CD14-positive monocyte (primary cell): ENCODE measurements around the gene POLE. TPM values are rescaled to one million over a fixed set of nuclear protein-coding genes. Genes with fewer than 3 reads are reported as not detected.

Source experiments
- DNase-seq, 3 donors: peaks; one replicate each; pipeline ENCODE4 v3.0.0-alpha.2; 2011 to 2022
- H2AFZ ChIP-seq: 2 replicates; pipeline ENCODE4 v1.6.0; 2012; ENCODE audit warnings: mild to moderate bottlenecking, low read depth, low read length, inconsistent platforms; ENCODE audit not compliant: insufficient read depth, poor library complexity, severe bottlenecking
- H3K27ac ChIP-seq, 2 donors: 1 replicate in 1 of 2; 2 replicates in 1 of 2; pipeline ENCODE4 v1.5.1; 2012 to 2013; ENCODE audit warnings: low read length in 2 of 2, control low read depth in 1 of 2, inconsistent platforms in 1 of 2, low read depth in 1 of 2, mild to moderate bottlenecking in 1 of 2
- H3K27me3 ChIP-seq, 2 donors: one replicate each; pipeline versions ENCODE4 v1.6.0 to v1.6.1; 2011 to 2013; ENCODE audit warnings: low read length in 2 of 2; ENCODE audit not compliant: control insufficient read depth in 2 of 2, insufficient read depth in 2 of 2
- H3K36me3 ChIP-seq, 2 donors: replicated peaks in 1 of 2; 1 replicate in 1 of 2; 2 replicates in 1 of 2; pipeline versions ENCODE4 v1.5.1 to v1.6.1; 2012 to 2013; ENCODE audit warnings: low read length in 2 of 2, control low read depth in 1 of 2, inconsistent platforms in 1 of 2, mild to moderate bottlenecking in 1 of 2; ENCODE audit not compliant: insufficient read depth in 2 of 2, control insufficient read depth in 1 of 2
- H3K4me1 ChIP-seq, 2 donors: 1 replicate in 1 of 2; 2 replicates in 1 of 2; pipeline versions ENCODE4 v1.5.1 to v1.6.1; 2012 to 2013; ENCODE audit warnings: low read length in 2 of 2, control low read depth in 1 of 2, inconsistent platforms in 1 of 2, mild to moderate bottlenecking in 1 of 2, moderate library complexity in 1 of 2; ENCODE audit not compliant: insufficient read depth in 2 of 2, control insufficient read depth in 1 of 2
- H3K4me2 ChIP-seq: replicated peaks from 2 replicates; pipeline ENCODE3; 2012; ENCODE audit warnings: low read length, moderate library complexity, mild to moderate bottlenecking; ENCODE audit not compliant: poor library complexity, severe bottlenecking; ENCODE audit errors: extremely low read depth
- H3K4me3 ChIP-seq, 3 experiments: fragments of 200-600 bp in 1 of 3; sonication (generic) in 1 of 3; replicated peaks in 1 of 3; 1 replicate in 2 of 3; 2 replicates in 1 of 3; pipeline ENCODE4 v1.5.1; 2011 to 2013; ENCODE audit warnings: low read length in 3 of 3, mild to moderate bottlenecking in 3 of 3, control low read depth in 2 of 3, low read depth in 2 of 3, inconsistent platforms in 1 of 3, moderate library complexity in 1 of 3
- H3K79me2 ChIP-seq: 2 replicates; pipeline ENCODE4 v1.6.0; 2012; ENCODE audit warnings: mild to moderate bottlenecking, control low read depth, inconsistent platforms, low read length, moderate library complexity; ENCODE audit not compliant: insufficient read depth
- H3K9ac ChIP-seq: 2 replicates; pipeline ENCODE4 v1.6.0; 2017; ENCODE audit warnings: low read length, mild to moderate bottlenecking; ENCODE audit not compliant: insufficient read depth, poor library complexity, severe bottlenecking
- H3K9me3 ChIP-seq, 2 donors: replicated peaks in 1 of 2; 1 replicate in 1 of 2; 2 replicates in 1 of 2; pipeline versions ENCODE4 v1.5.1 to v1.6.1; 2012 to 2013; ENCODE audit warnings: low read length in 2 of 2, control low read depth in 1 of 2; ENCODE audit not compliant: control insufficient read depth in 1 of 2, insufficient read depth in 1 of 2
- H4K20me1 ChIP-seq: 2 replicates; pipeline ENCODE4 v1.6.0; 2012; ENCODE audit warnings: mild to moderate bottlenecking, low read length, control low read depth, moderate library complexity; ENCODE audit not compliant: insufficient read depth
- H3K27ac Mint-ChIP-seq, 7 donors: one replicate each; pipeline ENCODE4 v1.8.0; 2020; ENCODE audit warnings: mild to moderate bottlenecking in 7 of 7, mixed read lengths in 7 of 7, moderate library complexity in 6 of 7, inconsistent platforms in 2 of 7
- H3K27me3 Mint-ChIP-seq, 3 donors: one replicate each; pipeline ENCODE4 v1.8.0; 2021 to 2022; ENCODE audit warnings: low read depth in 3 of 3, mild to moderate bottlenecking in 3 of 3, mixed read lengths in 3 of 3, moderate library complexity in 3 of 3, inconsistent platforms in 1 of 3
- H3K36me3 Mint-ChIP-seq, 2 donors: one replicate each; pipeline ENCODE4 v1.8.0; 2020; ENCODE audit warnings: mixed read lengths in 2 of 2, inconsistent platforms in 1 of 2, mild to moderate bottlenecking in 1 of 2
- H3K4me1 Mint-ChIP-seq: one replicate; pipeline ENCODE4 v1.8.0; 2020; ENCODE audit warnings: mild to moderate bottlenecking, mixed read lengths
- H3K4me3 Mint-ChIP-seq, 2 donors: one replicate each; pipeline ENCODE4 v1.8.0; 2020; ENCODE audit warnings: mild to moderate bottlenecking in 2 of 2, mixed read lengths in 2 of 2, moderate library complexity in 1 of 2
- H3K9me3 Mint-ChIP-seq, 7 donors: one replicate each; pipeline ENCODE4 v1.8.0; 2020 to 2022; ENCODE audit warnings: mixed read lengths in 7 of 7, mild to moderate bottlenecking in 6 of 7, moderate library complexity in 6 of 7, inconsistent platforms in 2 of 7
- CTCF ChIP-seq: fragments of 200-600 bp; IDR thresholded peaks from one replicate; pipeline ENCODE4 v1.8.0; 2022; ENCODE audit warnings: antibody characterized with exemption, mild to moderate bottlenecking
- WGBS: methylation state at CpG from one replicate; pipeline ENCODE4 v1.1.5; 2013; ENCODE audit warnings: missing lambda C conversion rate; ENCODE audit not compliant: insufficient coverage; 5-methylcytosine and 5-hydroxymethylcytosine counted together
- intact Hi-C, 2 donors: fragments of 100-400 bp; cut with micrococcal nuclease; formaldehyde crosslinking; loops; one replicate each; pipeline versions ENCODE4 v1.15.0 to v1.15.1; 2023
- polyA plus RNA-seq, 3 donors: library from polyadenylated mRNA; depleted of rRNA in 1 of 3; unstranded in 2 of 3; stranded (reverse) in 1 of 3; fragments of 300-500 nt in 2 of 3; fragments of >200 nt in 1 of 3; fragmentation: Illumina TruSeq in 2 of 3; gene quantifications; 1 replicate in 2 of 3; 2 replicates in 1 of 3; pipeline ENCODE4 v1.2.3, GENCODE V29; 2012 to 2021

The POLE gene
- polyA plus RNA-seq, 3 donors: 1.00 to 24.2 (median 2.2) TPM

DNA sequence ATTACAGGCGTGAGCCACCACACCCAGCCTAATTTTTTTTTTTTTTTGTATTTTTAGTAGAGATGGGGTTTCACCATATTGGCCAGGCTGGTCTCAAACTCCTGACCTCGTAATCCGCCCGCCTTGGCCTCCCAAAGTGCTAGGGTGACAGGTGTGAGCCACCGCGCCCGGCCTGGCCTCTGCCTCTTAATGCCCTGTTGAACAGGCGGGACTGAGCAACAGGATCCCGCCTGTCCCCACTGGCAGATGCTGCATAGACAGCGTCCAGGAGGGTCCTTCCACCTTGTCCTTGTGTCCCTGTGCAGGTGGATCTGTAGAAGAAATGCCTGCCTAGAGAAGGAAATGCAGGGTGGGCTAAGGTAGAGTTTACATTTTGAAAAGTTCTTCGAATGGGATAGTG lies 29.2 kb upstream of the POLE start:
- no peak overlapping the region for H3K4me3 Mint-ChIP-seq
- intact Hi-C loops: loop anchor here in 1 of 2 donors (10.0 kb wide), 1 partner anchor 108 kb away; the partner anchor contains the start of gene GOLGA3
- H3K4me2 ChIP-seq: no peak overlapping the region
- H3K27ac ChIP-seq: no peak overlapping the region
- peaks cover 6 to 8% of the 10 kb centered on the region in 2 donors for H3K4me1 ChIP-seq
- peaks cover 12% of the 10 kb centered on the region for H4K20me1 ChIP-seq
- no peaks in the 10 kb centered on the region for H3K9me3 ChIP-seq
- H3K9ac ChIP-seq: no peak overlapping the region
- no peak for DNase-seq
- peaks cover 51 to 76% of the 10 kb centered on the region in 2 donors for H3K36me3 Mint-ChIP-seq
- peaks cover 9% of the 10 kb centered on the region for H3K4me1 Mint-ChIP-seq
- no peaks in the 10 kb centered on the region for H3K27me3 ChIP-seq
- H3K4me3 ChIP-seq: no peak overlapping the region
- H3K79me2 ChIP-seq: peaks cover 33% of the 10 kb centered on the region
- no peak overlapping the region for H3K27ac Mint-ChIP-seq
- no peak for TF ChIP-seq CTCF
- 97% methylated on average over 10 of the region's 11 CpGs for WGBS
- H3K27me3 Mint-ChIP-seq: peaks cover 0 to 2% (median 0%) of the 10 kb centered on the region in 3 donors
- no peak overlapping the region for H2AFZ ChIP-seq
- peaks cover 50 to 63% of the 10 kb centered on the region in 2 donors for H3K36me3 ChIP-seq
- H3K9me3 Mint-ChIP-seq: peaks cover 0 to 4% (median 0%) of the 10 kb centered on the region in 7 donors

DNA sequence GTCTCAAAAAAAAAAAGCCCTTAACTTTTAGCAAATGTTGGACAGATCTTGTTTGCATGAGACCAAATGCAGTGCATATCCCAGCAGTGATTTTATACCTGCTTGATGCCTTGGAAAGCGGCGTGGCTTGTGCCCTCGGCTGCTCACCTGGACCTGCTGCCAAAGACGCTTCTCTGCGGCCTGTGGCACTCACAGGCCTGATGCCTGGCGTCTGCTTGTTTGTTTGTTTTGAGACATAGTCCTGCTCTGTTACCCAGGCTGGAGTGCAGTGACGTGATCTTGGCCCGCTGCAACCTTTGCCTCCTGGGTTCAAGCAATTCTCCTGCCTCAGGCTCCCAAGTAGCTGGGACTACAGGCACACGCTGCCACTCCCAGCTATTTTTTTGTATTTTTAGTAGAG lies 28.7 kb upstream of the POLE start:
- no peak overlapping the region for H3K9ac ChIP-seq
- 96% methylated on average over 9 of the region's 9 CpGs for WGBS
- Mint-ChIP-seq H3K4me3 (no peak overlapping the region), H3K9me3 (peaks cover 0 to 4% (median 0%) of the 10 kb centered on the region in 7 donors), H3K36me3 (peaks cover 46 to 71% of the 10 kb centered on the region in 2 donors), H3K27ac (no peak overlapping the region), H3K27me3 (peaks cover 0 to 2% (median 0%) of the 10 kb centered on the region in 3 donors), H3K4me1 (peaks cover 11% of the 10 kb centered on the region)
- peaks cover 8 to 11% of the 10 kb centered on the region in 2 donors for H3K4me1 ChIP-seq
- H3K4me2 ChIP-seq: no peak overlapping the region
- no peak overlapping the region for H2AFZ ChIP-seq
- no peaks in the 10 kb centered on the region for H3K27me3 ChIP-seq
- peaks cover 45 to 58% of the 10 kb centered on the region in 2 donors for H3K36me3 ChIP-seq
- peaks cover 38% of the 10 kb centered on the region for H3K79me2 ChIP-seq
- H3K9me3 ChIP-seq: no peaks in the 10 kb centered on the region
- DNase-seq: no peak
- no peak overlapping the region for H3K27ac ChIP-seq
- TF ChIP-seq CTCF: no peak
- no peak overlapping the region for H3K4me3 ChIP-seq
- intact Hi-C loops: loop anchor here in 1 of 2 donors (10.0 kb wide), 1 partner anchor 109 kb away; the partner anchor contains the start of gene GOLGA3
- peaks cover 12% of the 10 kb centered on the region for H4K20me1 ChIP-seq
